HG03039 (cell line): ENCODE results near the gene ELK4.
"Not testable (repeated sequence)": the region's sequence is repeated elsewhere in the genome, so short reads cannot be mapped to it uniquely, and the experiment has no call there.

Experiments
- ATAC-seq: cut with Tn5 transposase; IDR thresholded peaks from one replicate; pipeline ENCODE4 v1.9.1; 2021; ENCODE audit warnings: mild to moderate bottlenecking, moderate library complexity; ENCODE audit not compliant: unreplicated experiment

ELK4 gene

GRCh38 chr1:205665201-205666045 lies 33.6 kb upstream of the ELK4 start:
- ATAC-seq = no peak

DNA sequence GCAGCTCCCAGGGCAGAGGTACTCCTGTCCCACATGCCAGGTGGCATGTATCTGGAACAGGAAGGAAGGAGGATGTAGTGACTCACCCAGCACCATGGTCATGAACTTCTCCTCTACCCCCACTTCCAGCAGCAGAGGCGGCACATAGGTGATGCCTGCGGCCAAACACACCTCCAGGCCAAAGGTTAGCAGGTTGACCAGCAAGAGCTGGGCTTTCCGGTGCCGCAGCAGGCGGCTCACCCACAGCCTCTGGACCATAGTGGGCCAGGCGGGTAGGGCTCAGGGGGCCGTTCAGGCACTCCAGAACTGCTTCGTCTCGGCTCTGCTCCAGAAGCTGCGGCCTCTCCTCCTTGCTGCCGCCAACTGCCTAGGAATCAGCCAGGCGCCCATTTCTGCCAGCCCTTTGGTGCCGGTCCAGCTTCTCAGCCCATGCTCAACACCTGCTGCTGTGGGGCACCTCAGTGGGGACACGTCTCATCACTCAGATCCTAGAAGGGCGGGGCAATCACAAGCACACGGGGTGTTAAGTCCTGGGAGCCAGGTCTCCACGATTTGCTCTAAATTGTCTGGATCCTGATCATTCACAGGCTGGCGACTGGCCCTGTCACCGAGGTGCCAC lies 32.7 kb upstream of the ELK4 start:
- ATAC-seq = no peak

DNA sequence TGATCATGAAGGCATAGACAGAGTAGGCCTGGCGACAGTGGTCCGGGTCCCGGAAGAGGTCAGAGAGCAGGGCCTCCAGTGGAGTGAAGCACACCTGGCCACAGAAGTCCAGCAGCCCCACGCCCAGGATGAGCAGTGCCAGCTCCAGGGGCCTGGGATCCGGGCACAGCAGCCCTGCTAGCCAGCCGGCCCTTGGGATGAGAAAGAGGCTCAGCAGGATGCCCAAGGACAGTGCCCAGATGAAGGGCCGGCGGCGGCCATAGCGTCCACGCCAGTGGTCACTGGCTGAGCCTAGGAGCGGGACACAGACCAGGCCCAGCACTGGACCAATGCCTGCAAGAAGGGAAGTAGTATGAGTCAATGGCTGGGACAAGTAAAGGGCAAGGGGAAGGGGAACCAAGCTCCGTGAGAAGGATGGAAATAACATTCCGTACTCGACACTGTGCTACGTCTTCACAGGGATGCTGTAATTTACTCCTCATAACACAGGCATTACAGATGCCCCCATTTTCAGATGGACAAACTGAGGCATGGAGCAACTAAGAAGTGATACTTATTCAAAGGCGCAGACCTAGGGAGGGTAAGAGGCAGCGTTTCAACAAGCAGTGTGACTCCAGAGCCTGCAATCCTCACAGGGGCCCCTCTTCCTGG lies 31.6 kb upstream of the ELK4 start:
- ATAC-seq = no peak

- ATAC-seq = no peak
These were observed 31.0 kb upstream of the ELK4 start for GRCh38 chr1:205662791-205663190.

DNA sequence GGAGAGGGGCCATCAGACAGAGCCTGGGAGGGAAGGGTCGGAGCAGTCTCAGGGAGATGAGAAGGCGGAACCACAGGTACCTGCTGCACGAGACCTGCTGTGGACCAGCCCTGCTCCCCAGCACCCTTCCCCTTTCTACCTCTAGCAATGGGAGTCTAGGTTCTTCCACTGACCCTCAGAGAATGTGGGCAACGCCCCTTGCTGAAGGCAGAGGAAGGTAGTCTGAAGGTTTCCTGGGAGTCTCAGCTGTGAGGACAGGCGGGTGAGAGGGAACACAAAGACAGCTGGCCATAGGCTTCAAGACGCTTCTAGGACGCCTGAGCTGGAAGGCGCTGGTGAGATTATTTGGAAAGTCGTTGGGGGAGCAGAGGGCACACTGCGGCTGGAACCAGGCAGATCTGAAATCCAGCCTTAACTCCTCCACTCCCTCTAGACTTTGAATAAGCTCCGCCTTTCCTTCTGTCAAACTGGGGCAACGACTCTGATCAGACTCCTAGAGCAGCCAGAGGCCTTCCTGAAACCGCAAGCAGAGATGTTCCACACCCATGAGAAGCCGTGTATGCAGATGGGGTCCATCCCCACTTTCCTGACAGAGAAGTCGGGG lies 30.4 kb upstream of the ELK4 start:
- no peak for ATAC-seq

DNA sequence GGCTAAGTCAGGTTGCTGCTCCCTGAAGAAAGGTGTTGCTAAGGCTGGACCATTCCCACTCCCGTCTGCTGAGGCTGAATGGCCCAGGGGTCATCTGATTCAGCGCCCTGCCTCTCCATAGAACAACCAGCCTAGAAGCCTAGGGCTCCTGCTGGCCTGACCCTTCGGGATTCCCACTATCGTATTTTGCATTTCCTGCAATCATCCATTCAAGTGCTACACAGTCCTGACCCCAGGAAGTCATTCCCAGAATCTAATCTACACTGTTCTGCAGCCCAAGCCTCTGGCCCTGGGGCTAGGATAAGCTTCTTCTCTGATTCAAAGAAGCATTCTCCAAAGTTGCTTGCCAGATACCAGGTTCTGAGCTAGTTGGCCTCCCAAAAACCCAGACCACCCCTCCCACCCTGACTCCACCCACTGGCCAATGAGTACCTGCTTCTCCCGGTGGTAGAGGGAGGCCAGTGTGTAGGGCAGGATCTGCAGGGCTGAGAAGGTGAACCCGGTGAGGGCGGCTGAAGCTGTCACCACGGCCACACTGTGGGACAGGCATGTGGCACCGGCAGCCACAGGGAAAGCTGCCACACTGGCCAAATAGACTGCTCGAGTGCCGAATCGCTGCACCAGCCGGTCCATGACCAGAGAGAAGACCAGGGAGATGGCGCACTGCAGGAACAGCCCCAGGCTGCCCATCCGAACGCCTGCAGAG lies 29.8 kb upstream of the ELK4 start:
- no peak for ATAC-seq

DNA sequence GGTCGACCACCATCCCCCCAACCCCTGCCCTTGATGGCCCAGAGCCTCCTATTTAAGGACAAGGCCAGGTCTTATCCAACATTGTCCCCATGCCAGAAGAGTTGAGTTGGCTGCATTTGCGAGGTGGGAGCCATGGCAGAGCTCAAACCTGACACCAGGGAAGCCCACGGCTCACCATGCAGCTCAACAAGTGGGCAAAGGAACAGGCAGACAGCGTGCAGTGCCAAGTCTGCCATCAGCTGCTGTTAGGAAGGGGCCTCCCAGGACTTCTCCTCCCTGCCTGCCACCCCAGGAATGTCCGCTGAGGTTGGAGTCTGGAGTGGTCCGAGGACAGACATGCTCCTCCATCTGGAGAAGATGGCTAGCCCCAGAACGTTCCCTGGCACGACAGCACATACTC lies 28.6 kb upstream of the ELK4 start:
- ATAC-seq = no peak

- ATAC-seq = peak; percentile 48
These were observed 27.3 kb upstream of the ELK4 start for GRCh38 chr1:205658943-205659581.

- no peak for ATAC-seq
These were observed 24.4 kb upstream of the ELK4 start for GRCh38 chr1:205656236-205656635.

GRCh38 chr1:205652984-205653383 lies 21.2 kb upstream of the ELK4 start:
- no peak for ATAC-seq

GRCh38 chr1:205650241-205650640 lies 18.4 kb upstream of the ELK4 start:
- no peak for ATAC-seq

GRCh38 chr1:205645519-205645918 lies 13.7 kb upstream of the ELK4 start:
- no peak for ATAC-seq

DNA sequence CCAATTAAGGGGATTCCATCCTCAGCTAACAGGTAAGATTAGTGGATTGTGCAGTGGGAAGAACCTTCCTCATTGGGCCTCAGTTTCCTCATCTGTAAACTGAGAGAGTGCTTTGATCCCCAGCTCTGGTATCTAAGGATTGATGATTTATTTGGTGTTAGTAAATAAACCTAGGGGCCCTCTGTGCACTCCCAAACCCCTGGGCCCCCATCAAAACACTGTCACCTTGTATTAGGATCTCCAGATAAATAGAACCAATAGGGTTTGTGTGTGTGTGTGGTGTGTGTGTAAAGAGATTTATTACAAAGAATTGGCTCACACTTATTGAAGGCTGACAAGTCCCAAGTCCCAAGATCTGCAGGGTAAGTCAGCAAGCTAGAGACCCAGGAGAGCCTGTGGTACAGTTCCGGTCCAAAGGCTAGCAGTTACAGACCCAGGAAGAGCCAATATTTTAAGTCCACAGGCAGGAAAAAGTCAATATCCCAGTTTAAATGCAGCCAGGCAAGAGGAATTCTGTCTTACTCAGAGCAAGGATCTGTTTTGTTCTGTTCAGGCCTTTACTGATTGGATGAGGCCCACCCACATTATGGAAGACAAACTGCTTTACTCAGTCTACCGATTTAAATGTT lies 11.0 kb upstream of the ELK4 start:
- no peak for ATAC-seq

DNA sequence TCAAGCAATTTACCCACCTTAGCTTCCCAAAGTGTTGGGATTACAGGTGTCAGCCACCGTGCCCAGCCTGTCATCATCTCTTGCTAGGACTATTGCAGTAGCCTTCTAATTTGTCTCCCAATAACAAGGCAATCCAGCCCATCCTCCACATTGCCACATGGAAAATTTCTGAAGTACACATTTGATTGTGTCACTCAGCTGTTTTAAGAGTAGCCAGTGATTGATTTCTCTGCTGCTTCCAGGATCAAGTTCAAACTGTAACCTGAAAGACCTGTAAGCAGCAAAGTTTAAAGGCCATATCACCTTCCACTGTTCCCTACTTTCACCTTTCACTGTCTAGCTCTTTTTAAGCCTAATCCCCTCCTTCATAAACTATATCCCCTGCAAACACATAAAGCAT lies 7.8 kb upstream of the ELK4 start:
- ATAC-seq = no peak

DNA sequence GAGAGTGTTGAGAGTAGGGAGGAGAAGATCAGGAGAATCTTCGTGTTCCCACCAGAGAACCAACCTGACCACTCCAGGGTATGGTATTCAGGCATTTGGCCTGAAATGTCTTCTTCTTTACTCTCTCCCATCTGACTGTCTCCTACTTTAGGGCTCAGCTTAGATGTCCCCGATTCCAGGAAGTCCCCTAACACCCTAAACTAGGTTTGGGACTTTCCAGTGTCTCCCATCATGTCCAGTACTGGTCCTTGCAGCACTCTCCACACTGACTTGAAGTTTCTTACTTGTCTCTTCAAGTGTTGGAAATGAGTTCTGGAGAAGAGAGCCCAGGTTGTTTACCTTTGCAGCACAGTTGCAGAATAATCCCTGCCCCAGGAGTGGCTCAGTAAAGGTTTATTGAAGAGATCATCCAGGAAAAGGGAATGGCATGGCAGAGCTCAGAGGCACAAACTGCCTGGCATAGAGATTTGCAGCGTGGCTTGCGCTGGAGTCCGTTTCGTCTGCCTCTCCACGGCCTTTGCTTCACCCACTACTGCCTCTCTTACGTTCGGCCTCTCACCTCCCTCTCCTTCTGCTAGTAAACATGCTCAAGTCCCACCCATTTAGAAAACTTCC lies 6.2 kb upstream of the ELK4 start:
- ATAC-seq = no peak

DNA sequence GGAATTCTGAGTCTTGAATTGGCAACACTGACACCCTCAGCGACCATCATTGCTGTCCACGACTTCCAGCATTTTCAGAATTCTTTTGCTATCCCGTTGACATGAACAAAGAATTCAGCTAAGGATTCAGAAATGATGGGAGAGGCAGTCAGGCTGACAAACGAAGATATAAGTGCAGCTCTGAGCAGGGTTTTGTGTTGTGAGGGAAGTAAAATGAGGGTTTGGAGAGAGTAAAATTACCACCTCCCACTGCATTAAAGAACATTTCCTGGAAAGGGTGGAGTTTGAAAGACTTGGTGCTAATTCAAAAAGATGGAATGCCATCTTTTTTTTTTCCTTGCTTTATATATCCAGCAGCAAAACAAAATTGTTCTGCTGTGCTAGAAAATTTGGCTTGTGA lies 4.9 kb upstream of the ELK4 start:
- no peak for ATAC-seq

DNA sequence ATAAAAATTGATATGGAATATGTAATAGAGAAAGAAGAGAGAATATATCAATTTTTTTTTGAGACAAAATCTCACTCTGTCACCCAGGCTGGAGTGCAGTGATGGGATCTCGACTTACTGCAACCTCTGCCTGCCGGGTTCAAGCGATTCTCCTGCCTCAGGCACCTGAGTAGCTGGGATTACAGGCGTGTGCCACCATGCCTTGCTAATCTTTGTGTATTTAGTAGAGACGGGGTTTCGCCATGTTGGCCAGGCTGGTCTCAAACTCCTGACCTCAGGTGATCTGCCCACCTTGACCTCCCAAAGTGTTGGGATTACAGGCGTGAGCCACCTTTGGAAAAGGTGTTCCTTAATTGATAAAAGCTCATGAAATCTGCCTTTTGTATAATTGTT lies 4.3 kb upstream of the ELK4 start:
- not testable (repeated sequence) for ATAC-seq

- no peak for ATAC-seq
These were observed 1.7 kb upstream of the ELK4 start for GRCh38 chr1:205633421-205633976.

- ATAC-seq = no peak
These were observed 908 bp upstream of the ELK4 start for GRCh38 chr1:205632669-205633169.
